Measurements from ENCODE around the gene PHACTR2. TPM values are rescaled to one million over a fixed set of nuclear protein-coding genes. Genes with fewer than 3 reads are reported as not detected.

The PHACTR2 gene
- total and polyA plus RNA-seq, 2 of the 13 experiments (the other 11 are each of a cell fraction or from before 2014, with no cell fraction given) = 11.3 to 28.2 TPM

DNA sequence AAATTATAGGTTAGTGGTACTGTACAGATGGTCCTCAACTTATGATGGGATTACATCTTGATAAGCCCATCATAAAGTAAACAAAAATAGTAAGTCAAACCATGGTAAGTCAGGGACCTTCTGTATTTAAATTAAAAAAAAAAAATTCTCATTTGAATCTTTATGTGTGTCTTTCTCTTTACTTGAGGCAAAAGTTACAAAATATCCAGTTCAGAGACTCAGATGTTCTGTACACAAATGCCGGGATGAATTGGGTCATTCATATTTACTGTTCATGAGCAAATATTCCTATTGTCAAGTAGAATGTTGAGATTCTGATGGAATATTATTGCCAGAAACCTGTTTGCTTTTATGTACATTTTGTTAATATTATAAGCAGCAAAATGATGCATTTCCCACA, 13.4 kb downstream of the PHACTR2 start (continued):
- TF ChIP-seq NR2F6 (IDR thresholded peaks at IDR 0.05) (0 out of 2 replicates have a peak, but pooled peaks have one; percentile 14), NR2F6 (CRISPR knock-in tag; IDR thresholded peaks at IDR 0.05) (0 out of 2 replicates have a peak, but pooled peaks have one; percentile 30), ZSCAN21 (CRISPR knock-in tag; IDR thresholded peaks at IDR 0.05; ENCODE audit: borderline replicate concordance) (no peak), ISL2 (CRISPR knock-in tag; IDR thresholded peaks at IDR 0.05) (peak; percentile 54; the same call in 1 of the 2 replicates), SOX5 (CRISPR knock-in tag; IDR thresholded peaks at IDR 0.05; ENCODE audit: borderline replicate concordance) (peak; percentile 77; the same call in 1 of the 2 replicates), FOXA3 (CRISPR knock-in tag; IDR thresholded peaks at IDR 0.05) (peak; percentile 85), HNF4A (CRISPR knock-in tag; IDR thresholded peaks at IDR 0.05) (0 out of 2 replicates have a peak, but pooled peaks have one; percentile 20), POGZ (CRISPR knock-in tag; IDR thresholded peaks at IDR 0.05) (0 out of 2 replicates have a peak, but pooled peaks have one; percentile 25), ZFP62 (CRISPR knock-in tag; IDR thresholded peaks at IDR 0.05) (no peak), HMG20A (CRISPR knock-in tag; IDR thresholded peaks at IDR 0.05; ENCODE audit: borderline replicate concordance) (peak; percentile 45; the same call in 1 of the 2 replicates), MED1 (CRISPR knock-in tag; IDR thresholded peaks at IDR 0.05) (peak; percentile 35; the same call in 1 of the 2 replicates), TCF7L2 (IDR thresholded peaks at IDR 0.05; ENCODE audit: low read depth, low read length) (0 out of 2 replicates have a peak, but pooled peaks have one; percentile 32), ZNF777 (CRISPR knock-in tag; IDR thresholded peaks at IDR 0.05) (0 out of 2 replicates have a peak, but pooled peaks have one; percentile 30), KAT2B (IDR thresholded peaks at IDR 0.05; ENCODE audit: borderline replicate concordance, low read depth, low read length) (no peak), GATAD2A (CRISPR knock-in tag; IDR thresholded peaks at IDR 0.05) (peak; percentile 80), RXRB (CRISPR knock-in tag; IDR thresholded peaks at IDR 0.05; ENCODE audit: borderline replicate concordance) (no peak)
- TF ChIP-seq, protein P1, sequence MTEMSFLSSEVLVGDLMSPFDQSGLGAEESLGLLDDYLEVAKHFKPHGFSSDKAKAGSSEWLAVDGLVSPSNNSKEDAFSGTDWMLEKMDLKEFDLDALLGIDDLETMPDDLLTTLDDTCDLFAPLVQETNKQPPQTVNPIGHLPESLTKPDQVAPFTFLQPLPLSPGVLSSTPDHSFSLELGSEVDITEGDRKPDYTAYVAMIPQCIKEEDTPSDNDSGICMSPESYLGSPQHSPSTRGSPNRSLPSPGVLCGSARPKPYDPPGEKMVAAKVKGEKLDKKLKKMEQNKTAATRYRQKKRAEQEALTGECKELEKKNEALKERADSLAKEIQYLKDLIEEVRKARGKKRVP (CRISPR knock-in tag; IDR thresholded peaks at IDR 0.05) = 0 out of 4 replicates have a peak, but pooled peaks of 1 of the 2 experiments have one; percentile 20
- TF ChIP-seq, protein P2, sequence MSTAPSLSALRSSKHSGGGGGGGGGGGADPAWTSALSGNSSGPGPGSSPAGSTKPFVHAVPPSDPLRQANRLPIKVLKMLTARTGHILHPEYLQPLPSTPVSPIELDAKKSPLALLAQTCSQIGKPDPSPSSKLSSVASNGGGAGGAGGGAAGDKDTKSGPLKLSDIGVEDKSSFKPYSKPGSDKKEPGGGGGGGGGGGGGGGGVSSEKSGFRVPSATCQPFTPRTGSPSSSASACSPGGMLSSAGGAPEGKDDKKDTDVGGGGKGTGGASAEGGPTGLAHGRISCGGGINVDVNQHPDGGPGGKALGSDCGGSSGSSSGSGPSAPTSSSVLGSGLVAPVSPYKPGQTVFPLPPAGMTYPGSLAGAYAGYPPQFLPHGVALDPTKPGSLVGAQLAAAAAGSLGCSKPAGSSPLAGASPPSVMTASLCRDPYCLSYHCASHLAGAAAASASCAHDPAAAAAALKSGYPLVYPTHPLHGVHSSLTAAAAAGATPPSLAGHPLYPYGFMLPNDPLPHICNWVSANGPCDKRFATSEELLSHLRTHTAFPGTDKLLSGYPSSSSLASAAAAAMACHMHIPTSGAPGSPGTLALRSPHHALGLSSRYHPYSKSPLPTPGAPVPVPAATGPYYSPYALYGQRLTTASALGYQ (CRISPR knock-in tag; IDR thresholded peaks at IDR 0.05) = 0 out of 2 replicates have a peak, but pooled peaks have one; percentile 42
- TF ChIP-seq, protein P3, sequence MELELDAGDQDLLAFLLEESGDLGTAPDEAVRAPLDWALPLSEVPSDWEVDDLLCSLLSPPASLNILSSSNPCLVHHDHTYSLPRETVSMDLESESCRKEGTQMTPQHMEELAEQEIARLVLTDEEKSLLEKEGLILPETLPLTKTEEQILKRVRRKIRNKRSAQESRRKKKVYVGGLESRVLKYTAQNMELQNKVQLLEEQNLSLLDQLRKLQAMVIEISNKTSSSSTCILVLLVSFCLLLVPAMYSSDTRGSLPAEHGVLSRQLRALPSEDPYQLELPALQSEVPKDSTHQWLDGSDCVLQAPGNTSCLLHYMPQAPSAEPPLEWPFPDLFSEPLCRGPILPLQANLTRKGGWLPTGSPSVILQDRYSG (CRISPR knock-in tag; IDR thresholded peaks at IDR 0.05) = peak; percentile 43; the same call in 1 of the 2 replicates
- TF ChIP-seq, protein P4, sequence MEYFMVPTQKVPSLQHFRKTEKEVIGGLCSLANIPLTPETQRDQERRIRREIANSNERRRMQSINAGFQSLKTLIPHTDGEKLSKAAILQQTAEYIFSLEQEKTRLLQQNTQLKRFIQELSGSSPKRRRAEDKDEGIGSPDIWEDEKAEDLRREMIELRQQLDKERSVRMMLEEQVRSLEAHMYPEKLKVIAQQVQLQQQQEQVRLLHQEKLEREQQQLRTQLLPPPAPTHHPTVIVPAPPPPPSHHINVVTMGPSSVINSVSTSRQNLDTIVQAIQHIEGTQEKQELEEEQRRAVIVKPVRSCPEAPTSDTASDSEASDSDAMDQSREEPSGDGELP (IDR thresholded peaks at IDR 0.05; ENCODE audit: borderline replicate concordance, low read depth) = 0 out of 2 replicates have a peak, but pooled peaks have one; percentile 6
- TF ChIP-seq, protein P5, sequence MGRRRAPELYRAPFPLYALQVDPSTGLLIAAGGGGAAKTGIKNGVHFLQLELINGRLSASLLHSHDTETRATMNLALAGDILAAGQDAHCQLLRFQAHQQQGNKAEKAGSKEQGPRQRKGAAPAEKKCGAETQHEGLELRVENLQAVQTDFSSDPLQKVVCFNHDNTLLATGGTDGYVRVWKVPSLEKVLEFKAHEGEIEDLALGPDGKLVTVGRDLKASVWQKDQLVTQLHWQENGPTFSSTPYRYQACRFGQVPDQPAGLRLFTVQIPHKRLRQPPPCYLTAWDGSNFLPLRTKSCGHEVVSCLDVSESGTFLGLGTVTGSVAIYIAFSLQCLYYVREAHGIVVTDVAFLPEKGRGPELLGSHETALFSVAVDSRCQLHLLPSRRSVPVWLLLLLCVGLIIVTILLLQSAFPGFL (CRISPR knock-in tag; IDR thresholded peaks at IDR 0.05) = no peak
- TF ChIP-seq, protein P6, sequence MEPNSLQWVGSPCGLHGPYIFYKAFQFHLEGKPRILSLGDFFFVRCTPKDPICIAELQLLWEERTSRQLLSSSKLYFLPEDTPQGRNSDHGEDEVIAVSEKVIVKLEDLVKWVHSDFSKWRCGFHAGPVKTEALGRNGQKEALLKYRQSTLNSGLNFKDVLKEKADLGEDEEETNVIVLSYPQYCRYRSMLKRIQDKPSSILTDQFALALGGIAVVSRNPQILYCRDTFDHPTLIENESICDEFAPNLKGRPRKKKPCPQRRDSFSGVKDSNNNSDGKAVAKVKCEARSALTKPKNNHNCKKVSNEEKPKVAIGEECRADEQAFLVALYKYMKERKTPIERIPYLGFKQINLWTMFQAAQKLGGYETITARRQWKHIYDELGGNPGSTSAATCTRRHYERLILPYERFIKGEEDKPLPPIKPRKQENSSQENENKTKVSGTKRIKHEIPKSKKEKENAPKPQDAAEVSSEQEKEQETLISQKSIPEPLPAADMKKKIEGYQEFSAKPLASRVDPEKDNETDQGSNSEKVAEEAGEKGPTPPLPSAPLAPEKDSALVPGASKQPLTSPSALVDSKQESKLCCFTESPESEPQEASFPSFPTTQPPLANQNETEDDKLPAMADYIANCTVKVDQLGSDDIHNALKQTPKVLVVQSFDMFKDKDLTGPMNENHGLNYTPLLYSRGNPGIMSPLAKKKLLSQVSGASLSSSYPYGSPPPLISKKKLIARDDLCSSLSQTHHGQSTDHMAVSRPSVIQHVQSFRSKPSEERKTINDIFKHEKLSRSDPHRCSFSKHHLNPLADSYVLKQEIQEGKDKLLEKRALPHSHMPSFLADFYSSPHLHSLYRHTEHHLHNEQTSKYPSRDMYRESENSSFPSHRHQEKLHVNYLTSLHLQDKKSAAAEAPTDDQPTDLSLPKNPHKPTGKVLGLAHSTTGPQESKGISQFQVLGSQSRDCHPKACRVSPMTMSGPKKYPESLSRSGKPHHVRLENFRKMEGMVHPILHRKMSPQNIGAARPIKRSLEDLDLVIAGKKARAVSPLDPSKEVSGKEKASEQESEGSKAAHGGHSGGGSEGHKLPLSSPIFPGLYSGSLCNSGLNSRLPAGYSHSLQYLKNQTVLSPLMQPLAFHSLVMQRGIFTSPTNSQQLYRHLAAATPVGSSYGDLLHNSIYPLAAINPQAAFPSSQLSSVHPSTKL (CRISPR knock-in tag; IDR thresholded peaks at IDR 0.05) = peak; percentile 82

Data from HepG2 (cell line).